Breast epithelium (tissue), 3 donors: Measurements from ENCODE around the gene ANKMY1.

Experiments used
- POLR2A ChIP-seq: fragments of 450-650 bp; IDR thresholded peaks from one replicate; pipeline ENCODE4 v1.6.1; 2016; ENCODE audit warnings: antibody characterized with exemption, mild to moderate bottlenecking, moderate library complexity
- TF ChIP-seq, protein P1 (sequence below), 3 donors: fragments of 450-650 bp; IDR thresholded peaks; one replicate each; pipeline ENCODE4 v1.5.1; 2016 to 2017; ENCODE audit warnings: antibody characterized with exemption in 3 of 3, mild to moderate bottlenecking in 3 of 3, moderate library complexity in 3 of 3

DNA sequence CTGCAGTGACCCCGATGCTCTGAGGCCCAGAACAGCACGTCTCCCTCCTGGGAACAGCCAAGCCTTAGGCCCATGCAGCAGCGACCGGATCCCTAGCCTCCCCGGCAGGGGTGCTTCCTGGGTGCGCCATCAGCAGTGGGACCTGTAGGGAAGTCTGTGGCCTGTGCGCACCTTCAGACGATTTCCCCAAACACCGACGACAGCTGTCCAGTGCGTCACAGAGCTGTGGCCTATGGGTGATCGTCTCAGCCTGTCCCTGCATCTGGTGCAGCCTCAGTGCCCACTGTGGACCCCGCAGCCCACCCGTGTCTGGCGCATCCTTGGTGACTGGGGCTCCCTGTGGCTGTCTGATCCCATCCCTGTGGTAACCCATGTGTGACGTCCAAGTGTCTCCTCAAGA lies 113.3 kb downstream of the ANKMY1 start:
- TF ChIP-seq, protein P1, sequence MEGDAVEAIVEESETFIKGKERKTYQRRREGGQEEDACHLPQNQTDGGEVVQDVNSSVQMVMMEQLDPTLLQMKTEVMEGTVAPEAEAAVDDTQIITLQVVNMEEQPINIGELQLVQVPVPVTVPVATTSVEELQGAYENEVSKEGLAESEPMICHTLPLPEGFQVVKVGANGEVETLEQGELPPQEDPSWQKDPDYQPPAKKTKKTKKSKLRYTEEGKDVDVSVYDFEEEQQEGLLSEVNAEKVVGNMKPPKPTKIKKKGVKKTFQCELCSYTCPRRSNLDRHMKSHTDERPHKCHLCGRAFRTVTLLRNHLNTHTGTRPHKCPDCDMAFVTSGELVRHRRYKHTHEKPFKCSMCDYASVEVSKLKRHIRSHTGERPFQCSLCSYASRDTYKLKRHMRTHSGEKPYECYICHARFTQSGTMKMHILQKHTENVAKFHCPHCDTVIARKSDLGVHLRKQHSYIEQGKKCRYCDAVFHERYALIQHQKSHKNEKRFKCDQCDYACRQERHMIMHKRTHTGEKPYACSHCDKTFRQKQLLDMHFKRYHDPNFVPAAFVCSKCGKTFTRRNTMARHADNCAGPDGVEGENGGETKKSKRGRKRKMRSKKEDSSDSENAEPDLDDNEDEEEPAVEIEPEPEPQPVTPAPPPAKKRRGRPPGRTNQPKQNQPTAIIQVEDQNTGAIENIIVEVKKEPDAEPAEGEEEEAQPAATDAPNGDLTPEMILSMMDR (IDR thresholded peaks at IDR 0.05): no peak
- no peak for TF ChIP-seq POLR2A
